ENCODE measurements around the gene ALS2. TPM values are rescaled to one million over a fixed set of nuclear protein-coding genes. Genes with fewer than 3 reads are reported as not detected.

The ALS2 gene
- total RNA-seq, 1 donor from 2014 or later = 42.0 TPM

- H3K4me3 ChIP-seq = no peak overlapping the region
- H3K9me3 ChIP-seq (replicated peaks) = no peaks in the 10 kb centered on the region
- H3K4me1 ChIP-seq = no peaks in the 10 kb centered on the region
- no peak for DNase-seq
- no peak overlapping the region for H3K27ac ChIP-seq (replicated peaks)
- no peak for TF ChIP-seq CTCF (IDR thresholded peaks at IDR 0.05; ENCODE audit: borderline replicate concordance)
- H3K36me3 ChIP-seq = peaks cover 91% of the 10 kb centered on the region
- no peaks in the 10 kb centered on the region for H3K27me3 ChIP-seq (ENCODE audit: low read depth)
- intact Hi-C loops (cut with micrococcal nuclease) = no loop called here
Measured at GRCh38 chr2:201709049-201709448, 71.7 kb downstream of the ALS2 start.

GRCh38 chr2:201707753-201708152, 73.0 kb downstream of the ALS2 start:
- Histone ChIP-seq H3K27ac (replicated peaks) (no peak overlapping the region), H3K36me3 (peaks cover 91% of the 10 kb centered on the region), H3K27me3 (ENCODE audit: low read depth) (no peaks in the 10 kb centered on the region), H3K4me3 (no peak overlapping the region), H3K4me1 (no peaks in the 10 kb centered on the region), H3K9me3 (replicated peaks) (no peaks in the 10 kb centered on the region)
- intact Hi-C loops (cut with micrococcal nuclease) = no loop called here
- no peak for DNase-seq
- peak; percentile 11 for TF ChIP-seq CTCF (IDR thresholded peaks at IDR 0.05; ENCODE audit: borderline replicate concordance)

GRCh38 chr2:201707142-201707541, 73.6 kb downstream of the ALS2 start:
- Histone ChIP-seq H3K27ac (replicated peaks) (no peak overlapping the region), H3K27me3 (ENCODE audit: low read depth) (no peaks in the 10 kb centered on the region), H3K9me3 (replicated peaks) (no peaks in the 10 kb centered on the region), H3K4me1 (no peaks in the 10 kb centered on the region), H3K36me3 (peaks cover 91% of the 10 kb centered on the region), H3K4me3 (no peak overlapping the region)
- intact Hi-C loops (cut with micrococcal nuclease) = no loop called here
- no peak for DNase-seq
- no peak for TF ChIP-seq CTCF (IDR thresholded peaks at IDR 0.05; ENCODE audit: borderline replicate concordance)

GRCh38 chr2:201704536-201704935, 76.2 kb downstream of the ALS2 start:
- Histone ChIP-seq H3K27ac (replicated peaks) (no peak overlapping the region), H3K9me3 (replicated peaks) (no peaks in the 10 kb centered on the region), H3K4me1 (peaks cover 3% of the 10 kb centered on the region), H3K36me3 (peaks cover 95% of the 10 kb centered on the region), H3K4me3 (no peak overlapping the region), H3K27me3 (ENCODE audit: low read depth) (no peaks in the 10 kb centered on the region)
- intact Hi-C loops (cut with micrococcal nuclease) = no loop called here
- DNase-seq = no peak
- no peak for TF ChIP-seq CTCF (IDR thresholded peaks at IDR 0.05; ENCODE audit: borderline replicate concordance)

- Histone ChIP-seq H3K27me3 (ENCODE audit: low read depth) (no peaks in the 10 kb centered on the region), H3K9me3 (replicated peaks) (no peaks in the 10 kb centered on the region), H3K4me1 (peaks cover 30% of the 10 kb centered on the region), H3K27ac (replicated peaks) (no peak overlapping the region), H3K36me3 (peaks cover 66% of the 10 kb centered on the region), H3K4me3 (no peak overlapping the region)
- TF ChIP-seq CTCF (IDR thresholded peaks at IDR 0.05; ENCODE audit: borderline replicate concordance) = no peak
- no peak for DNase-seq
- intact Hi-C loops (cut with micrococcal nuclease) = no loop called here
Measured at GRCh38 chr2:201701646-201702045, 79.1 kb downstream of the ALS2 start.

- no peak overlapping the region for H3K4me3 ChIP-seq
- no peak for DNase-seq
- H3K27me3 ChIP-seq (ENCODE audit: low read depth) = no peaks in the 10 kb centered on the region
- H3K4me1 ChIP-seq = peaks cover 39% of the 10 kb centered on the region
- H3K27ac ChIP-seq (replicated peaks) = peak overlapping the region; percentile 45
- peaks cover 45% of the 10 kb centered on the region for H3K36me3 ChIP-seq
- intact Hi-C loops (cut with micrococcal nuclease) = no loop called here
- TF ChIP-seq CTCF (IDR thresholded peaks at IDR 0.05; ENCODE audit: borderline replicate concordance) = no peak
- H3K9me3 ChIP-seq (replicated peaks) = no peaks in the 10 kb centered on the region
Measured at GRCh38 chr2:201699416-201699815, 81.3 kb downstream of the ALS2 start.
